ENCODE results near the gene SEMA6A.
"Not testable (repeated sequence)": the region's sequence is repeated elsewhere in the genome, so short reads cannot be mapped to it uniquely, and the experiment has no call there.

Gene SEMA6A

DNA sequence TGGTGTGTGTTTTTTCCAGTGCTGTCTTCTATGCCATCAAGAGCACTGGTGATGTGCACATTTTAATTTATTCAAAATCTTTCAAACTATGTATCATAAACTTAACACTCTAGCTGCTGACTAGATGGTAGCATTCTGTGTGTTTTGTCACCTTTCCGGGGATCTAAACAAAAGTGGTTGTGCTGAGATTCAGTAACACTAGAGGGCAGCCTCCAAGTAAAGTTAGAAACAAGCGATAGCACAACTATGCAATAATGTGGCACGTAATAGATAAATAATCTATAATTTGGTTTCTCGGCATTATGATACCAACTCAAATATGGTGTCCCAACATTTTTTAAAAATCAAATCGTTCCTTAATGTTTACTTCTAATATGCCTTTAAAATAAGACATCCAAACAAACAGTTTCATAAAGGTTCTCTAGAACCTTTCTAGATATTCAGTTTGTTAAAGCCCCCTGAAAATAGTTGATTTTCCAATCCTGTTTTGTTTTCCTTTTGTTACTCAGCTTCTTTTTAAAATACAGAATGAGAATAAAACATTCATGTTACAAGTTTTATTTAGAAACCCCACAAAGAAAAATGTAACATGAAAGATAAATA, 16.9 kb downstream of the SEMA6A start:
- peak; percentile 27 for DNase-seq
- in situ Hi-C loops (cut with MboI; ENCODE audit: low pct_unique_long_range_greater_than_20kb, low sequenced_read_pairs) = no loop called here

DNA sequence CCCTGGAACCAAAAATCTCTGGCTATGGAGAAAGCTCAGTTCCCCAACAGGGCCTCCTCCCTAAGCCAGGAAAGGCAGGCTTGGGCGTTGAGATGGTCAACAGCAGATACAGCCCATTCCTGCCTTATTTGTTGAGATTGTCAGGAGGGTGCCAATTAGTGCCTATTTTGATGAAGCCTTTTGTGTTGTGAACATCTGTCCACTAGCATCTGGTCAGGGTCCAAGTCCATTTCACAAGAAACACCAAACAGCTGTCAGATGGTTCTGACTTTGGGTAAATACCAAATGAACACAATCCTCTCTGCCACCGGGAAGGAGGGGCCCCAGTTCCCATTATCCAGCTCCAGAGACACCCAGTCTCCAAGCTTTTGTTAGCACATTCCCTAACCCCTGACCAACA, 19.9 kb downstream of the SEMA6A start:
- no peak for DNase-seq
- in situ Hi-C loops (cut with MboI; ENCODE audit: low pct_unique_long_range_greater_than_20kb, low sequenced_read_pairs) = no loop called here

DNA sequence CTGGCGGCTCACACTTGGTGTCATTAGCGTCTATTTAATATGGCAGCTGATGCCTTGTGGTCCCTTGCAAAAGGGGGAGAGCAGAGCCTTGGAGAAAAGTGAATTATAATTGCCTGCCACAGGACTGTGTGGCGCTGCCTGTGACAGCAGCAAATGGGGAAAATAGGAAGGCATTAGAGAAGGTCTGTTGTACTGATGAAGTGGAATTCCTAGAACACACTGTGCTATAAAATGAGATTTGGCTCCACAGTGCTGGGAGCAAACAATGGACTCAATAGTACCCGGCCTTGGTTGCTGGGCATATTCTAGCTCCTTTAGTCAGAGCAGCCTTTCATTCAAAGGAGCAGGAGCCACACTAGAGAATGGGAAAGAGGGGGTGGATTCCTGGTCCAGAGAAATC, 21.3 kb downstream of the SEMA6A start:
- in situ Hi-C loops (cut with MboI; ENCODE audit: low pct_unique_long_range_greater_than_20kb, low sequenced_read_pairs) = no loop called here

DNA sequence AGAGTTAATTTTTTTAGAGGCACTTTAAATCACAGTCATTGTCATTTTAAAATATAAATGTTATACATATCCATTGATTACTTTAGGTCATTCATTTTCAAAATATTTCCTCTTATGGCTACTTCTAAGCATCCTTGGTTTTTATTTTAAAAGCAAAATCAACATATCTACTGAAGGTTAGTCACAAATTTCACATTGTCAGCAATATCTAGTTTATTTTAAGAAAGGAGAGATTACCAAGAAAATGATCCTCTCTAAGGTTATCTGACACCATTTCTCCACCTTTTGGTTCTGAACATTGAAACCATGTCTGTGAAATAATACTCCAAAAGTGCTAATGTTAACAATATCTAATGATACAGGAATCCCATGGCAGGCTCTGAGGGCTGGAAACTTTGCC, 24.5 kb downstream of the SEMA6A start:
- DNase-seq = no peak
- in situ Hi-C loops (cut with MboI; ENCODE audit: low pct_unique_long_range_greater_than_20kb, low sequenced_read_pairs) = no loop called here

More for the DNA sequence above, 21.3 kb downstream of the SEMA6A start:
- DNase-seq = no peak

DNA sequence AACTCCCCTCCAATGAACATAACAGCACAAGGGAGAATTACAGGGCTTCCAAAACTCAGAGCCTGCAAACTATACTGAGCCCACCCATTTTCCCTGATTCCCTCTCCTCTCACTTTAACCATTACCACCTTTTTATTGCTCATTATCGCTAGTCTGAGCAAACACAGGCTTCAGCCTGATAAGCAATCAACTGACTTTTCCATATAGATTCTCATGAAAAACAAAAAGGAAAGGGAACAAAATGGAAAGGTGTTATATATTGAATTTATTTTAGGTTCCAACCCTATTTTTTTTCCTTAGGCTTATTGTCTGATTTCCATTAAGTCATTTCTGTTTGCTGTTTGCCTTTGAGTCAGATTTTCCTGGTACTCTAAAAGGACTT, 27.9 kb downstream of the SEMA6A start:
- in situ Hi-C loops (cut with MboI; ENCODE audit: low pct_unique_long_range_greater_than_20kb, low sequenced_read_pairs) = no loop called here
- no peak for DNase-seq

DNA sequence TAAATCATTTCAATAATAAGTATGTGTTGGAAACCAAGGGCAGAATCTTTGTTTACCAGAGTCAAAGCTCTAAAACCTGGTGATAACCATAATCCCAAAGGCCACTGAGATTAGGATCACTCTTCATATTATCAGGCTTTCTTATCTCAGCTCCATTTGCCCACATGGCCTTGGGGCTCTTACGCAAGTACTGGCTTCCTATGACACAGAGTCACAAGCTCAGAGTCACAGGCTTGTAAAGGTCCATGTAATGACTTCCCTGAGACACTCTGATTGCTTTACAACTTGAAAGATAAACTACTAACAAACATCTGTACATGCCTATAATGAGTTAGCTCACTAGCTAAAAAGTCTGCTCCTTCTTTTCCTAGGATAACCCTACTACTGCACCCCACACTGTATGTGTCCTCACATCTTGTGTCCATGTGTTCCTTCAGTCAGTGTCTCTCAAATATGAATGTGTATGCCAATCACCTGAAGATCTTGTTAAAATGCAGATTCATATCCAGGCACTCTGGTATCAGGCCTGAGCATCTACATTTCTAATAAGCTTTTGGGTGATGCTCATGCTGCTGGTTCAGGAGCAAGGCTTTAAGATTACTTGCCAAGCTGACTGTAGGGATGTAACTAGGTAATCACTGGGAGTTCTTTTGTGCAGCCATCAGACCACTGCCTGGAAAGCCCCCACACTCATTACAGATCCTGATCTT, 28.4 kb downstream of the SEMA6A start:
- no peak for DNase-seq
- in situ Hi-C loops (cut with MboI; ENCODE audit: low pct_unique_long_range_greater_than_20kb, low sequenced_read_pairs) = no loop called here

DNA sequence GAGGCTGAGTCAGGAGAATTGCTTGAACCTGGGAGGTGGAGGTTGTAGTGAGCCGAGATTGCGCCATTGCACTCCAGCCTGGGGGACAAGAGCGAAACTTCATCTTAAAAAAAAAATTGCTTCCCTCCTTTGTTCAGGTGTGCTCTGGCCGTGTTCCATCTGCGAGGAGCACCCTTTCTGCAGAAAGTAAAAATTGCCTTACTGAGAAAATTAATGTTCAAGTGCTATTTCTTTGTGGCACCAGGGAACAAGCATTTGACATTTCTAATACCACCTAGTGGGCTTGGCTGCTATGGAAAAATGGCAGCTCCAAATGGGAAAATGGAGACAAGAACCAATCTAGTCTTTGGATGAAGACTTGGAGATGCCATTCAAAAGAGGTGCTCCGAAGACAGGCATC, 29.2 kb downstream of the SEMA6A start:
- DNase-seq; in situ Hi-C loops (cut with MboI; ENCODE audit: low pct_unique_long_range_greater_than_20kb, low sequenced_read_pairs): not testable (repeated sequence)

DNA sequence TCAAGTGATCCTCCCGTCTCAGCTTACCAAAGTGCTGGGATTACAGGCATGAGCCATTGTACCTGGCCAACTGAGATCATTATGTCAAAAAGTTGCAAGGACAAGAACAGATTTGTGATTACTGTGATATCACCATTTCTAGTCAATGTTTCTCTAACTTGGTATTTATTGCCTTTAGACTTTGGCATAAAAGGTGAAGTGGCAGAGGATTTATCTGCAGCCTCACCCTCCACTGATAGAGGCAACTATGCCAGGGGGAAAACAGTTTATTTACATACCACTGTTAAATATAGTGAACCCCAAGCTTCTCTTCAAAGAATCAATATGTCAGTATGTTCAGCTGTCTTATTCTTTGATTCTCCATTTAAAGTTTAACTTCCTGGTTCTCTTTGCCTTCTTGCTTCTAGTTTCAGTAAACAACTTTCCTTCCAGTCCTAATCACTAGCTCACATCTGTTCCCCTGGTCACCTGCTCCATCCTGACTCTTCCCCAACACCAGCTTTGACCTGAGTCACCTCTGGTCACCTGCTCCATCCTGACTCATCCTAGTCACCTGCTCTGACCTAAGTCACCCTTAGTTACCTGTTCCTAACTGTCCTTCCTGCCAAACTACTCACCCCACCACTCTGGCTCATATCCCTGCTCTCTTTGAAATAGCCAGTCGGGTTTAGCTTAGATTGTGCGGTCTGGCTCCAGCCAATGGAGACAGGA, 29.9 kb downstream of the SEMA6A start:
- in situ Hi-C loops (cut with MboI; ENCODE audit: low pct_unique_long_range_greater_than_20kb, low sequenced_read_pairs) = no loop called here
- DNase-seq = no peak

DNA sequence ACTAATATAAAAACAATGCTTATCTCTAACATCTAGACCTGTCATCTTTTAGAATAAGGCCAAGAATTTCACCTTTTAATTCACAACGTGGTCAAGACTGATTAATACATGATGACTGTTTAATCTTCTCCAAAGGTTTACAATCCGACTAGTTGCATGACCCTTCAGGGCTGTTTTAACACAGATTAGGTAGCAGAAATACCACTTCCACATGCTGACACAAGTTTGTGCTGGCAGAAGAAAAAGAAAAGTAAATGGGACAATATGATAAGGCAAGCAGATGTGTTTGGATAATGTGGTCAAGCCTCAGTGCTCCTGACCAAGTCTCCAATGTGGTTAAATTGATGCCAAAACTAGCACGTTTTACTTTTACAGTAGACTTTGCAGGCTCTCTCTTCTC, 31.1 kb downstream of the SEMA6A start:
- DNase-seq = peak; percentile 40
- in situ Hi-C loops (cut with MboI; ENCODE audit: low pct_unique_long_range_greater_than_20kb, low sequenced_read_pairs) = no loop called here

DNA sequence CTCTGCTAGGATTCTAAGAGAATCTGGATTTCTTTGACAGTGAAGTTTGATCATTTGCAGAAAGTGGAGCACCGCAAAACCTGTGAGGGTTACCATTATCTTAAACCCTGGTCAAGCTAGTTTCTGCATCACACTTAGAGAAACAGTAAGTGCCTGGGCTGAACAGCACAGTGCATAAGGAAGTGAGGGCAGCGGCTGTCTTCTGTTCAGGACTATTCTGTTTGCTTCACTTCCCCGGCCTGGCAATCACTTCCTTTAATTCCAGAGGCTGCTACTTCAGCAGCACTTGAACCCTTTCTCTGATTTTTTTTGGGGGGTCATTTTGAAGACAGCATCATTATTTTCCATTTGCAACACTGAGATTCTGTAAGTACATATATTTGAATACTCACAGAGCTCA, 32.0 kb downstream of the SEMA6A start:
- no peak for DNase-seq
- in situ Hi-C loops (cut with MboI; ENCODE audit: low pct_unique_long_range_greater_than_20kb, low sequenced_read_pairs) = no loop called here

DNA sequence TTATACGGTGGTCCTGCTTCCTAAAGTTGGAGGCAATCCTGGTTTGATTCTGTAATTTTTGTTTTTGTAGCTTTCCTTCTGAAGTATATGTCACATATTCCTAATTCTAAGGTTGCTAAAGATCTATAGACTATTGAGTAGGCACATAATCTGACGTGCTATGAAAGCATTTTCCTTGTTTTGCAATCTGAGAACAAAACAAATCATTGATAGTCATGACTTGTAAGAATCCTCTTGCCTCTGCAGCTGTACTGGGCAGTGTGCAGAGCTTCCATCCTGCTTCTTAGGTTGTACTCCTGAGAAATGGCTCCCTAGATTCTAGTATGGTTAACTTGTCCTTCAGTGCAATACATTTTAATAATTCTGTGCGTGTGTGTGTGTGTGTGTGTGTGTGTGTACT, 35.4 kb downstream of the SEMA6A start:
- in situ Hi-C loops (cut with MboI; ENCODE audit: low pct_unique_long_range_greater_than_20kb, low sequenced_read_pairs) = no loop called here

DNA sequence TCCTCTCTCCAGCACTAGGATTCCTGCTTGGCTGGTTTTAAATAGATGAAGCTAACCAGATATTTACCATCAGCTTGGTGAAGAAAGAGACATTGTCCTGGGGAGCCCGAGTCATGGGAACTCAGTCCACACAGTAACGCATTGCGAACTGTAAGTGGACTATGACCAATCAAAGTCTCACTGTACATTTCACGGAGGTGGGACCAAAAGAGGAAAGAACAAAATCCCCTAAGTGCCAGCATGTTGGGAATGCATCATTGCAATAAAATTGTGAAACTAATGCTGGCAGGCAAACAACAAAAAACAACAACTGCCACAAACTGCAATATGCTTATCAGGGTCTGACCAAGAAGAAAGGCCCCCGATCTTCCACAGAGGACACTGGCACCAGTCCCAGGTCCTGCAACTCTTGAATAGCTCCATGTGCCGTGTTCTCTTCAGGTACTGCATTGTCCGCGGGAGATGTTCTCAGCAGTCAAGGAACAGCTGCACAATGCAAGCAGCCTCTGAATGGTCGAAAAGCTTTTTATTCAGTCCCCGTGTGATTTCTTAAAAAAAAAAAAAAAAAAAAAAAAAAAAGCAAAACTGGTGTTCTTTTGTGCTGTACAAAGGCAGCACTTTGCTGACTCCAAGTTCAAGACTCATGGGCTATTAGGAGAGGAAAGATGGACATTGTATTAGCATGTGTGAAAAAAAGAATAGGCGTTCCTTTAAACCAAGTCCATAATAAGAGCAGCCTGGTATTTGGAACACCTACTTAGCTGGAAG, 38.1 kb downstream of the SEMA6A start:
- DNase-seq = no peak
- in situ Hi-C loops (cut with MboI; ENCODE audit: low pct_unique_long_range_greater_than_20kb, low sequenced_read_pairs) = no loop called here

More for the DNA sequence above, 35.4 kb downstream of the SEMA6A start:
- no peak for DNase-seq

DNA sequence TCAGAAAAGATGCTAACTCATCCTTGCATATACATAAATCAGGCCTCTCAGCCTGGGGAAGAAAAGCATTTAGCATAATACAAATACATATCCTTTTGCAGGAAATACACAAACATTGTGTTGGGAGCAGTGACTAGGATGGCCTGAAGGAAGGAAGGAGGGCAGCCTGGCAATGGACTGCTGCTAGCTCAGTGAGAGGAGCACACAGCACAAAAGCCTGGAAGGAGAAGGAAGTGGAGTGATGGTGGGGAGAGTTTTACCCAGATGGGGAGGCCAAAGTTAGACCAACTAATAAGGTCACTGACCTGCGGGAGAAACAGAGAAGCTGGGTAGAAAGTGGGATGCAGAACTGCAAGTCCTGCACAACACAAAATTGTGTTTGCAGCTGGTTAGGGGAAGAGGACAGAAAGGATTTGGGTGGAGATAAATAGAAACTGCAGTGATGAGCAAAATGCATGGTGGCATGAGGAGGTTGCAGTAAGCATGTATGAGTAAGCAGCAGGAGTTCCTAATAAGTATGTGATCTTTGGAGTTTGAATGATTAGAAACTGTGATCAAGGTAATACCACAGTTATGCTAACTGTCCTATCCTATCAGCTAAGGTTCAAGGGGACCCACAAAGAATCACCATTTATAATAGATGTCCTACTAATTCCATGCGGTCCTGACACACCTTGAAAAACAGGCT, 39.5 kb downstream of the SEMA6A start:
- in situ Hi-C loops (cut with MboI; ENCODE audit: low pct_unique_long_range_greater_than_20kb, low sequenced_read_pairs) = no loop called here
- no peak for DNase-seq

DNA sequence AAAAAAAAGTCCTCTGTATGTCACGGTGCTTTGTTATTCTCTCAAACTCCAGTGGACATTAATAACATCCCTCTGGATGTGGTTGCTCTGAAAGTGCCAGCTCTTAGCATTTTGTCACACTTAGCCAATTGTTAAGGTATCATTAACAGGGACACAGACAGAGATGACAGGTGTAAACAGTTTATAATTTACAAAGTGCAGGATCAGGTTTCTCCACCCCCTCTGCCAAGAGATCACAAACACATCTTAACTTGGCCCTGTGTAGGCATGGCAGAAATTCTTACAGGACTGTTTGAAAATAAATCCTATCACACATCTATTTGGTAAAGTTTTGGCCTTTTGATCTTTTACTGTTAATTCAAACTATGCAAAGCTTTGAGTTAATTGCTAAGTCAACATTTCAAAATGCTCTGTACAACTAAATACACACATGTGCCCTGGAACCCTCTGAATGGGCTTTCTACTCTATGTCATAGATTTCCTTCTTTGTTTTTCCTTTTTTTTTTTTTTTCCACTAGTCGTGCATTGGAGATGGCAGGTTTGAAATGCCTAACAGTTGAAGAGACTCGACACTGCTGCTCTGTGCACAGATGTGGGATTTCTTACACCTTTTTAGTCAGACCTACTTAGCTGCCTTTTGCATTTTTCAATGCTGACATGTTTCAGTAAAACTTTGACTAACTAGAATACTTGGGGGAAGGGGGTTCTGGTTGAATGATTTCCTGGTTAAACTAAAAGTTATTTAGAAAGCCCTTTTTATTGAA, 41.7 kb downstream of the SEMA6A start:
- in situ Hi-C loops (cut with MboI; ENCODE audit: low pct_unique_long_range_greater_than_20kb, low sequenced_read_pairs) = no loop called here
- DNase-seq = no peak

DNA sequence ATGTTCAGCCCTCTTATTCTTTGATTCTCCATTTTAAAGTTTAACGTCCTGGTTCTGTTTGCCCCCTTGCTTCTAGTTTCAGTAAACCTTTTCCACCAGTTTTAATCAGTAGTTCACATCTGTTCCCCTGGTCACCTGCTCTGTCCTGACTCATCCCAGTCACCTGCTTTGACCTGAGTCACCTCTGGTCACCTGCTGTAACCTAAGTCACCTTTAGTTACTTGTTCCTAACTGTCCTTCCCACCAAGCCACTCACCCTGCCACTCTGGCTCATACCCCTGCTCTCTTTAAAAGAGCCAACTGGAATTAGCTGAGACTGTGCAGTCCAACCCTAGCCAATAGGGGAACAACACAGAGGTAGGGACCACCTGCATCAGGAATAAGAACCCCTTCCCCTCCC, 43.0 kb downstream of the SEMA6A start:
- DNase-seq = no peak
- in situ Hi-C loops (cut with MboI; ENCODE audit: low pct_unique_long_range_greater_than_20kb, low sequenced_read_pairs) = no loop called here

DNA sequence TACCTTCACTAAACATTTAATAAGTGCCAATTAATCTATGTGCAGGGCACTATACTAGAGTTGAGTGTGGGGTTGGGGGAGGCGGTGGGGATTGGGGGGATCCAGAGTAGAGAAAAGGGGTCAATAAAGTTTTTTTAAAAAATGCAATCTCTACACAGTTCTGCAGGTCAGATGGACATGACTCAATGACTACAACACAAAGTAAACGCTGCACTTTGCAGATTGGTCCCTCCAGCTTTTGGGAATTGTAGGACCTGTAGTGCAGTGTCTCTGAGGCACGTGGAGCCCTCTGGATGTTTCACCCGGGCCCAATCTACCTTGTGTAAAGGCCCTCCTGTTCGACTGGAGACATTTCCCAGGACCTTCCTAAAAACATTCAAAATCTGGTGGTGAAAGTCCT, 43.5 kb downstream of the SEMA6A start:
- DNase-seq = no peak
- in situ Hi-C loops (cut with MboI; ENCODE audit: low pct_unique_long_range_greater_than_20kb, low sequenced_read_pairs) = no loop called here

DNA sequence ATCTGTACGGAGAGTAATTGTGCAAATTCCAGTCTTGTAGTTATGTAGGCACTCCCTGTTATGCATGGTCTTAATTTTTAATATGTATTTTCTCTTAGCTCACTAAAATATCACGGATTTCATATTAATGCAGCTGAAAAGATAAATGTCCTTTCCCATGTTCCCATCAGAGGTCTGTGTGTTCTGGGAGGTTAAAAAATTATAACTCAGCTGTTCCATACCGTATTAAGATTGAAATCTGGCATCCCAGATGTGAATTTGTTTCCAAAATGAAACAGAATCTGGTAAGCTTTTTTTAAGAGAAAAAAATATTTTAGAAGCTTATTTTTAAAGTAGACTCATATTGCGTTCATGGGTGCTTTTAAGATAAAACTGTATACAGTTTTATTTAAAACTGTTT, 44.3 kb downstream of the SEMA6A start:
- in situ Hi-C loops (cut with MboI; ENCODE audit: low pct_unique_long_range_greater_than_20kb, low sequenced_read_pairs) = no loop called here
- DNase-seq = no peak

DNA sequence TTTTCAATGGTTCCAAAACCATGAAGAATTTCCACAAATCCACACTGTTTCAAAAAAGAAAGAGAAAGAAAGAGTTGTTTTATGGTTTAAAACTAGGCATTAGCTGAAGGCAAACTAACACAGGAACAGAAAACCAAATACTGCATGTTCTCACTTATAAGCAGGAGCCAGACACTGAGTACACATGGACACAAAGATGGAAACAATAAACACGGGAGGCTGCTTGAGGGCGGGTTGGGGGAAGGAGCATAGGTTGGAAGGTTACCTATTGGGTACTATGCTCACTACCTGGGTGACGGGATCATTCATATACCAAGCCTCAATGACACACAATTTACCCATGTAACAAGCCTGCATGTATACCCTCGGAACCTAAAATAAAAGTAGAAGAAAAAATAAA, 45.0 kb downstream of the SEMA6A start:
- in situ Hi-C loops (cut with MboI; ENCODE audit: low pct_unique_long_range_greater_than_20kb, low sequenced_read_pairs) = no loop called here
- no peak for DNase-seq

Measured in KBM-7 (cell line).